HG03039 (cell line): Measurements from ENCODE around the gene AUNIP.

Experiments
- ATAC-seq: cut with Tn5 transposase; IDR thresholded peaks from one replicate; pipeline ENCODE4 v1.9.1; 2021; ENCODE audit warnings: mild to moderate bottlenecking, moderate library complexity; ENCODE audit not compliant: unreplicated experiment

Gene AUNIP

DNA sequence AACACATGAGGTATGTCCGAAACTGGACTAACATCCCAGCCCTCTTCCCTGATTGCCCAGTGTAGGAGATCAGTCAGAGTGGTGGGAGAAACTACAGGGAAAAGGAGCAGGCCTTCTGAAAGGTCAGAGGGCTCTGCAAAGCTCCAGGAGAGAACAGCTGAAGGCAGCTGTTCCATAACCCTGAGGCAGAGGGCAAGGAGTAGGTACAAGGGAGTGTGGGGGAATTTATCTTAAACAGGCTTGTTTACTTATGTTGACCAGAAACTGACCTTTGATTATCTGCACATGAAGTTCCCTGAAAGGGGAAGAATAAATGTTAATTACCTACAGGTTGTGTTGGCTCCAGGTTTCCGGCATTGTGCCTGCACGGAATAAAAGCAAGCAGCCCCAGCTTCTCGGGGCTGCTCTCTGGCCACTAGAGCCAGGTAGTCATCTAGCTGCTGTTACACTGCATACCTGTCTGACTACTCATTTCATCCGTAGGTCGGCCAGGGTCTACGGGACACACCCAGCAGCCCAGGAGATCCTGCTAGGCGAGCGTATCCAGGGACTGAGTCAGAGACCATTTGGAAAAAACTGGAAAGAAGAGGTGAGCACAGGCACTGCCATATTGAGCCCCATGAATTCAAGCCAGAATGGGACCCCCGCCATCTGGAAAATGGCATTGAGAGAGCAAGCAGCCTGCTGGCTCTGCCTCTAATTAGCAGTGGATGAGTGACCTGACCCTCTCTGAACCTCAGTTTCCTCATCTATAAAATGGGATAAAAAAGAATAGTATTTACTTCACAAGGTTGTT is 31.2 kb upstream of the AUNIP start:
- ATAC-seq = no peak

DNA sequence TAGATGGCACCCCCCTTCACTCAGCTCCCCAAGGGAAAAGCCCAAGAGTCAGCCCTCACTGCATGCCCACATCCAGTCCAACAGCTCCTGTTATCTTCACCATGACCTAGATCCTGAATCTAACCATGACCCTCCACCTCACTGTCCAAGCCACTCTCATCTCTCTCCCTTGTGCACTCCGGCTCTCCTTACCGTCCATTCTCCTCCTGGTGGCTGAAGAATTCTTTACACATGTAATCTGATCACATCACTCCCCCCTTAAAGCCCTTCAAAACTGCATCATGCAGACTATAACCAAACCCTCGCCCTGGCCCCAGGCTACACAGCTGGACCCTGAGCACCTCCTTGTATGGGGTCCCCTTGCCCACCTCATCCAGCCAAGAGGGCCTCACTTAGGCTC is 30.2 kb upstream of the AUNIP start:
- ATAC-seq = no peak

DNA sequence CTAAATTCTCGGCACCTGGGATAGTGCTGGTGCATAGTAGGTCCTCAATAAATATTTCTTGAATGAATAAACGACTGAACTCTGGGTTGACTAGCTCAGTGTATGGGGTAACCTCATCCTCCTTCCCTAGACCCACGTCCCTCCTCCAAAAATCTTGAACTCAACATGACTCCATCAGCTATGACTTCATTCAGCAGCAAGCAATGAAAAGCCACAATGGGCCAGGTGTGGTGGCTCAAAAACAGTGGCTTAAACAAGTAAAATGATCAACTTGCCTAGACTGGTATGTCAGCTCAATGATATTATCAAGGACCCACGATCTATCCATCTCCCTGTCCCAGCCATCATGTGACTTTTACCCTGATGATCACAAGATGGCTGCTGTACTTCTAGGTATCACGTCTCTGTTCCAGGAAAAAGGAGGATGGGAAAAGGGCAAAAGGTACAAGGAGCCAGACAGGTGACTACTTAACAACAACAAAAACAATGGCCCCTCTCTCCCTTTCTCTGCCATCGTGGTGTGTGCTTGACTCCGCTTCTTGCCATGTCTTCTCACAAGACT is 29.2 kb upstream of the AUNIP start:
- no peak for ATAC-seq

DNA sequence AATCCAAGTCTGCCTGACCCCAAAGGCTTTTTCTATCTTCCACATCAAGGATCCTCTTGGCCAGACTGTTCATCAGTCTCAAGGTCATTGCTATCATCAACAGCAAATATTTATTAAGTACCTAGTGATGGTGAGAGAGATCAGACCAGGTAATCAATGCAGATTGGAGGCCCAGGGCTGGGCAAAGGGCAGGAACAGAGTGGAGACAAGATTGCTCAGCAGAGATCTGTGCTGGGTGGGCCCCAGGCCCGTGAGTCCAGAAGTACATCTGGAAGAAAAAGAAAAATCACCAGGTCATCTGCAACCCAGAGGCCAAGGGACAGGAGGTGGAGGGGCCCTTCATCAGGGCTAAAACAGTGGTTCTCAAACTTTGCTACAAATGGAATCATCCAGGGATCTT is 26.3 kb upstream of the AUNIP start:
- ATAC-seq = no peak

DNA sequence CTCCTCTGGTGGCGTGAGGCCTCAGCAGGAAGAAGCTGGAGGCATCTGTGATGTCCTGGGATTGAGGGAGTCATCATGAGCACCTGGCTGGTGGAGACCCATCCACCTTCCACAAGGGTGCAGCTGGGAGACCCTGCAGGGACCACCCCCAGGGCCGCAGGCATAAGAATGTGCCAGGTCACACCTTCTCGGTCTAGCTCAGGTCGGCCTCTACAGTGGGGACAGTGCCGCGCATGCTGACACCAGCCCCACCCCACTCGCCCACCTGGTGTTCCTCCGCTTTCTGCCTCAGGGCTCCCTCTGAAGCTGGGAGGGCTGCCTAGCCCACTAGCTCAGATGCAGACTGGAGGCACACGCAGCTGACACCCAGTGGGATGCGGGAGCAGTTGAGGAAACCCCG is 22.0 kb upstream of the AUNIP start:
- ATAC-seq = no peak

DNA sequence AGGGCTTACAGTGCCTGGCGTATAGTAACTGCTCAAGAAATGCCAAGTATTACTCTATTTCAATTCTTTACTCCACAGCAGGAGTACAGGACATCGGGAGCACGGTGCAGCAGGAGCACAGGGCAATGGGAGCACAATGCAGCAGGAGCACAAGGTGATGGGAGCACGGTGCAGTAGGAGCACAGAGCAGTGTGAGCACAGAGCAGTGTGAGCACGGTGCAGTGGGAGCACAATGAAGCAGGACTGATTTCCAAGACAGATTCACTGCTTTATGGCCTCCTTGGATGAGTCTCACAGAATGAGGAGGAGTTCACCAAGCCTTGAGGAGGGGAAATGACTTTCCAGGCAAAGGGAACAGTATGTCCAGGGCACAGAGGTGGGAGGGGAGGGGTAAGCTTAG is 21.3 kb upstream of the AUNIP start:
- ATAC-seq = no peak

DNA sequence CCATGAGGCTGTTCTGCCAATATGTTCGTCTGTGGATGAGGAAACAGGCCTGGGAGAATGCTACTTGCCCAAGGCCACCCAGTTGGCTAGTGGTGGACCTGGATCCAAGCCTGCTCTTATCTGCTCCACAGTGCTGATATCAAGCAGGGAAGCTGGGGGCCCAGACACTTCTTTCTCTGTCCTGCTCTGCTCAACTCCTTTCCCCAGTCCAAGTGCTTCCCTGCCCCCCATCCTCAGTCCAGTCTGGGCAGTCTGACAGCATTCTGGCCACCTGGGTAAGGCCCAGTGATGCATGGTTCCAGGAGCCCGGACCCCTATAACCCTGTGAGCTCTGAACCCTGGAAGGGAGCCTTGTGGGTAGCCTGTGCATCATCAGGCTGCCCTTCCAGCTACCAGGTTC is 20.4 kb upstream of the AUNIP start:
- no peak for ATAC-seq

DNA sequence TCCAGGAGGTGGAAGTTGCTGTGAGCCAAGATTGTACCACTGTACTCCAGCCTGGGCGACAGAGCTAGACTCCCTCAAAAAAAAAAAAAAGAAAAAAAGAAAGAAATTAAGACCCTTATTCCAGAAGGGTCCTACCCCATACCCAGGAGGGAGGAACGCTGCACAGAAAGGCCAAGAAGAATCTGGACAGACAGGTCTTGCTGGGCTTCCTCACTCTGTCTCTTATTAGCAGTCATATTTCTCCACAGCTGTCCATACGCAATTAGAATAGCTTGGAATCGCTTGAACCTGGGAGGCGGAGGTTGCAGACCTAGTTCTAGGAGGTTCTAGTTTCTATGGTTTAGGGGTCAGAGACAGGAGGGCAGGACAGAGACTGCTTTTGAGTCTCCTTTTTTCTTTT is 19.4 kb upstream of the AUNIP start:
- ATAC-seq = no peak

DNA sequence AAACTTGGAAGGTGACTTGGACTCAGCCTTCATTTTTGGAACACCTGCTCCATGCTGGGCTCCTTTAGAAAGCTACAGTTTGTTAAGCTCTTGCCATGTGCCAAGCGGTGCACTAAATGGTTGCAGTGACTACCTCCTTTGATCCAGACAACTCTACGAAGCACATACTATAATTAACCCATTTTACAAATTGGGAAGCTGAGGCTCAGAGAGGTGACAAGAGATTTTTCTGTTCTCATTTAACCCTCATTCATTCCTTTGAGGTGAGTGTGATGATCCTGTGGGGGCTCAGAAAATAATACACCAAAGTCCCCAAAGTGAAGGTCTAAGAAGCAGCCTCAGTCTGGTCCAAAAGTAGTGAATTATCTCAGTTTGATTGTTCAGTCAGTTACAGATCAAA is 17.9 kb upstream of the AUNIP start:
- no peak for ATAC-seq

DNA sequence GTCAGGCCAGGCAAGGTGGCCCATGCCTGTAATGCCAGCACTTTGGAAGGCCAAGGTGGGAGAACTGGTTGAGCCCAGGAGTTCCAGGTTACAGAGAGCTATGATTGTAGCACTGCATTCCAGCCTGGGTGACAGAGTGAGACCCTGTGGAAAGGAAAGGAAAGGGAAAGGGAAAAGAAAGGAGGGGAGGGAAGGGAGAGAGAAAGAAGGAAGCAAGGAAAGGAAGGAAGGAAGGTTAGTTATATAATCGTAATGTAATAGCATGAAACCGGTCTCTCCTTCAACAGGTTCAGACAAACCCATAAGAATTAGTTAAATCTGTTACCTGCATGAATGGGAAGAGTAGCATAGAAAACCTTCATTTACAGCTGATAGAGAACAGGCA is 17.4 kb upstream of the AUNIP start:
- ATAC-seq = no peak

DNA sequence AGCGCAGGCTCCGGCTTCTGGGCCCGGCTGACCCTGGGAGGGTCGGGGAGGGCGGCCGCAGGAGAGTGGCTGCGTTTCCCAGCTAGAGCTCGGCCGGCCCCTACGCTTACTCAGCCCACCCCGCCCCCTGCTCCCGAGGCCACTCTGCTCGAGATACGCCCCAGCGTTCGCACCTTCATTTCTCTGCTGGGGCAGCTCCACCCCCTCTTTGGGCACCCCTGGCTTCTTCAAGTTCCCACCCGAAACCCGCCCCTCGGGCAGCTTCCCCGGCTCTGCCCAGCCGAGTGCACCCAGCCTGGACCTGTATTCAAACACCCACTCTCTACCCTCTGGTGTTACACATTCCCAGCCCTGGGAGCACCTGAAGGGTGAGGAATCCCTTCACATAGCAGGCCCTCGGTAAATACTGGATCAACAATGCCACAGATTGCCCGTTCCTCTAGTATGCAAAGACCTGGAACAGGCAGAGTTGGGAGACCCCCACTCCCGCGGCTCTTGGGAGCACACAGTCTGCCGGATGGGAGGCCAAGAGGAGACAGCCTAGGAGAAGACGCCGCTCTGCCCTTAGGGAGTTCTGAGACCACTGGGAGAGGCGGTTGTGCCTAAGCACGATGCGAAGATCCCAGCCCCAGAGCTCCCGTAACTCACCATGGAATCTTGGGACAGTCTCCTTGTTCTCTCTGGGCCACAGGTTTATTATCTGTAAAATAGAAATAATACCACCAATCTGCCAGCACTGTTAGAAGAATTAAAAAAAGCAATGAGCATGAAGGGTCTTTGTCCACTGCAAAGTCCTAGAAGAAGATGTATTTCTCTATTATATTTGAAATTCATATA is 16.8 kb upstream of the AUNIP start:
- no peak for ATAC-seq

DNA sequence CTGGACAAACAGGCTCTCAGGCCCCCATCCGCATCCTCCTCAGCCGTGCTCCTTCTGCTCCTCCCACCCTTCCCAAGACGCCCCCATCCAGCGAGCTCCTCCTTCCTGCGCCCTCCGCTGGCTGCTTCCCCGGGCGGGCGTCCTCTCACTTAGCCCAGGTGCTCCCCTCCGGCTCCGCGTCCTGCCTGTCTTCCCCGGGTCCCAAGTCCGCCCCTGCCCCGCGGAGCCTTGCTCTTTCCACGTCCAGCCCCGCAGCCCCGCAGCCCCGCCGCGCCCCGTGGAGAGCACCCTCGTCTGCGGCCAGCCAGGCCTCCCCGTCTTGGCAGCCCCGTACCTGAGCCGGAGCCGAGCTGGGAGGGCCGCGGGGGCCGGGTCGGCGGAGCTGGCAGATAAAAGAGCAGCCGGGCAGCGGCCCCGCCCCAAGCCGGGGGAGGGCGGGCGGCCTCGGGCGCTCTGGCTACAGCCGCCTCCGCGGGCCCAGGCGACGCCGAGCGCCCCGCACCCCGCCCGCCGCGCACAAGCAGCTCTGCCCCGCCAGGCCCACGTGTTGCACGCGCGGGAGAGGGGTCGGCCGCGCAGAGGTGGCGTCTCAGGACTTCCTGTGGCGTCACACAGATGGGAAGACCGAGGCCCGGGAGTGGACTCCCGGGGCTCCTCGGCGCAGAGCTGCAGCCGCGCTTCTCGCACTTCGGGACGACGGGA is 16.0 kb upstream of the AUNIP start, which contains the start of gene PAQR7:
Gene PAQR7, minus strand, starts transcription at position 555 of the 702 bp plus-strand sequence. CDS start 11,869 bp downstream, outside the sequence.
- no peak for ATAC-seq

DNA sequence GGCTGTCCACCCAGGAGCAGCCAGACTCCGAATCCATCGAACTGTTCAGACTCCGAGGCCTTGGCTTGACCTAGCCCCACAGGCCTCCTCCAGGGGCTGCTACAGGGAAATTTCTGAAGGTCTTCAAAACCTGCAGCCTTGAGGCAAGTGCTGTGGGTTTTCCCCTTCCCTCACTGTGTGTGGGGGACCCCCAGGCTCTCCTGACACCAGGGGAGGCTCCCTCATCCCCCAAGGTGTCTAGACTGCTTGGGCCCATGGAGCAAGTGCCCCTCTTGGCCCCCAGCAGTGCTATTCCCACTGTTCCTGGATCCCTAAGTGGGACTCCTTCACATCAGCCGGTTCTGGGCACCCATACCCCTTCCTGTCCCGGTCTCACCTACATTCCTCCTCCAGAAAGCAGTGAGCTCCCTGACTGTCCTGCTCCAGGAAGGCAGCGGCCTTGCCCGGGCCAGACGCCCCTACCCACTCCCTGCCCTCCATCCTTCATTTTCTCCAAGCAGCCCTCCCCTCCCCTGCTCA is 15.4 kb upstream of the AUNIP start:
- no peak for ATAC-seq

DNA sequence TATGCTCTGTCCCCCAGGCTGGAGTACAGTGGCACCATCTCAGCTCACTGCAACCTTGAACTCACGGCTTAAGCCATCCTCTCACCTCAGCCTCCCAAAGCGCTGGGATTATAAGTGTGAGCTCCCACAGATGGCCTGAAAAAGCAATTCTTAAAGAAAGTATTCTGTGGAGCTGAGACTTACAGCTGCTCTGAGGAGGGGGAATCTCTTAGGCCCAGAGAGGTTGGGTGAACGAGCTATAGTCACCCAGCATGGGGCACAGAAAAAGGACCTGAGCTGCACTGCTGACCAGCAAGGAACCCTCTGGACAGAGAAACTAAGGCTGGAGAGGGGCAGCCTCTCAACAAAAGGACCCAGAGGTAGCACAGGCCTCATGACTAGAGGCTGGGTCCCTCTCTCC is 15.0 kb upstream of the AUNIP start:
- ATAC-seq = no peak

DNA sequence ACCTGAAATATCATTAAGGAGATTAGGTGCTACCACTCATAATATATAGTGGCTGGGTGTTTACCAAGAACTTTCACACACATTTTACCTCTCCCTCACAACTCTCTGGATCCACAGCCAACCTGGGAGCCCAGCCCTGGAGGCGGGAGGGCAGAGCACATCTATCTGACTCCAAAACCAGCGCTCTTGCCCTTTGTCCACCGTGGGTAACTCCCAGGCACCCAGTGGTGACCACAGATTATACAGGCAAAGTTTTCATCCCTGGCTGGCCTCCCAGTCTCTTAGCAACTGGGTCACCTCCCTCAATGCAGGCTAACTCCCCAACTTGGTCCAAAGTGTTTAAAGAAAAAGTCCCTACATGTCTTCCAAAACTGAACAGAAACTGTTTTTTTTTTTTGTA is 13.9 kb upstream of the AUNIP start:
- ATAC-seq = no peak

DNA sequence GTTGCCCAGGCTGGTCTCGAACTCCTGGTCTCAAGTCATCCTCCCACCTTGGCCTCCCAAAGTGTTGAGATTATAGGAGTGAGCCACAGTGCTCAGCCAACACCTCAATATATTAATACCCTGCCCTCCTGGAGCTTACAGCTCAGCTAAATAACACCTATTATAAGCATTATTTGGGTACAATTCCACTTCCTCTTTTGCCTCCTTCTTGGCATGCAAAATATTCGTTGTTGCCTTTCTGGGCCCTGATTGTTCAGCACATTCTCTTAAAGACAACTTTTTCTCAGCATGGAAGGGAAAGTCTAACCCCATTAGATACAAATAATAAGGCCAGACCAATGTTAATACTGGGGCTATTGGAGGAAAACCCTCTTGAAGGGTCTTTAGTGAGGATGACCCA is 13.5 kb upstream of the AUNIP start:
- no peak for ATAC-seq

DNA sequence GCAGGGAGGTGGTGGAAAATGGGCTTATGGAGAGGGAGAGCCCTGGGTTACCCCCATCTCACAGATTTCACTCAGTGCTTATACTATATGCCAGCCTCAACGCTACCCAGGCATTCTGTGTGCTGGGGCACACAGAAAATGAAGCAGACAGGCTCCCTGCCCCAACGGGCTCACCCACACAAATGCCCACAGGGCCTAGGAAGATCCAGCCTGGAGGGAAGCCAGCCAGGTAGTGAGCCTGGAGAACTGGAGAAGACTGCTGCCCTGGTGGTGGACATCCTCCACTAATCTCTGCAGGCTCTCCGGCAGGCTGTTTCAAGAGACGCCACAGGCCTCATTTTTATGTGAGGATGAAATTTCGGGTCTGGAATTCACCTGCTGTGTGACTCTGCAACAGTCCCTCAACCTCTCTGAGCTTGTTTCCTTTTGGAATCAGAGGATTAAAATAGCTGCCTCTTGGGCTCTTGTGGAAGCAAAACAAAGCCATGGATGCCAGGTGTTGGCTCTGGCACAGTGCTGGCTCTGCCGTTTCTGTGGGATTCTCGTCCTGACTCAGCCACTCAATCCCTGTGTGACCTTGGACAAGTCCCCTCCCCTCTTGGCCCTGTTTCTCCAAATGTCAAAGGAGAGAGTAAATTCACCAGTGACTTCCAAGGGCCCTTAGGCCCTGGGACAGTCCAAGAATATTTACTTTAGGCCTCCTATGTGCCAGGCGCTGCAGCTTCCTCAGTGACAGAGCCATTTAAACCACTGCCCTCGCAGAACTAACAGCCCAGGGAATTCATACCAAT is 12.6 kb upstream of the AUNIP start:
- ATAC-seq = no peak

DNA sequence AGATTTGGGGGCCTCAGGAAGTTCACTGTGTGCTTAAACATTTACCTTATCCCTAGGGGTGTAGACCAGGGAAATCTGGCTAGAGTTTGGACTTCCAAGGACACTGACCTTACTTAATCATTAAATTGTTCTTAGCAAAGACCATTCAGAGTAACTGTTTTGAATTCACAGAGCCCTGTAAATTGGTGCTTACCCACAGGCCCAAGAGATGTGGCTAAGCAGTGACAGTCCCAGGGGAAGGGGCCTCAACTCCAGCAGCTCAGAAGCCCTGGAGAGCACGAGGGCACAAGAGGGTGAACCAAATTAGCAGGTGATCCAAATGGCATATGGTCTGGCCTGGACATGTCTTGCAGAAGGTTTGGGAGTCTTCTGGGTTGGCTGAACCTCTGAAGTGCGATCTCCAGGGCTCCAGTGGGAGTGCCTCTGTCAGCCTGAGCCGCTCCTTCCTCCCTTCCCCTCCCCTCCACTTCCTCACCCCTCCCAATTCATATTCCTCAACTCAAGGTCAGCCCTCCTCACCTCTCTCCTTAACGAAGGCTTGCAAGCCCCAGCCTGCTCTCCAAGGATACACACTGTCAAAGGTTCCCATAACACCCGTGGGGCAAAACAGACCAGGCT is 11.9 kb upstream of the AUNIP start:
- ATAC-seq = no peak

DNA sequence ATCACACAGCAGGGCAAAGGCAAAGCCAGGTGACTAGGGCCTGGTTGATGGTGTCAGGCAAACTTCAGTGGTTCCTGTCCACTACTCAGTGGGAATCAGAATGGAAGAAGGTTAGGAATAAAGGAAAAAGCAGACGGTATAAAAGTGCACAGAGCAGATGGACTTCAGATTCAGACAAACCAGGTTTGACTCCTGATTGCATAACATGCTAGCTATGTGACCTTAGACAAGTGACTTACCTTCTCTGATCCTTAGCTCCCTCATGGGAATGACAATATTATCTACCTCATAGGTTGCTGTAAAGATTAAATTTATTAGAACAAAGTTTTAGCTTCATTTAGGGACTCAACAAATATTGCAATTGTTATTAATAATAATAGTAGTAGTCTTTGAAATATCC is 11.4 kb upstream of the AUNIP start:
- ATAC-seq = no peak
